ENCODE results near the gene HELT. TPM values are rescaled to one million over a fixed set of nuclear protein-coding genes. Genes with fewer than 3 reads are reported as not detected.
"Not testable (repeated sequence)": the region's sequence is repeated elsewhere in the genome, so short reads cannot be mapped to it uniquely, and the experiment has no call there.

The HELT gene
- total RNA-seq, 1 experiment from 2014 or later, result not detected

DNA sequence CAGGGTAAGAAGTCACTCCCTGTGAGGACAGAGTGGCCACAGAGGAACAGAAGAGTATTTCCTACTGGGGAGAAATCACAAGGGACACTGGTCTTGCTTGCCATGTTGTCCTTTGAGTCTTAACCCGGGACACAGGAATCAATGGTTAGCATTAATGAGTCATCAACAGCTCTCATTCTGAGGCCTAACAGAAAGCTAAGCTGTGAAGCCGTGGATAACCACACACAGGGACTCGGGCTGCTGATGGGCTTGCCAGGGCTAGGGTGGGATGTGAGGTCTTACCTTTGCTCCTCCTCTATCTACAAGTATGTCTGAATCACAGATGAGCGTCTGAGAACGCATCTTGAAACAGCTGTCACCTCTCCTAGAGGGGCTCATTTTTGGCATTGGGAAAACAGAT, 22.2 kb downstream of the HELT start:
- Histone ChIP-seq H2AFZ (ENCODE audit: low read length) (no peak overlapping the region), H3K4me2 (ENCODE audit: low read length) (no peak overlapping the region), H3K4me1 (ENCODE audit: insufficient read depth, low read length) (no peaks in the 10 kb centered on the region), H3K9me3 (ENCODE audit: low read length) (no peaks in the 10 kb centered on the region), H3K9ac (ENCODE audit: low read length) (no peak overlapping the region), H3K4me3 (ENCODE audit: low read length) (no peak overlapping the region), H3K27me3 (ENCODE audit: low read length) (peaks cover 17% of the 10 kb centered on the region), H3K79me2 (ENCODE audit: low read length) (no peaks in the 10 kb centered on the region), H3F3A (ENCODE audit: low read length, unreplicated experiment) (no peaks in the 10 kb centered on the region), H4K20me1 (ENCODE audit: low read length) (no peaks in the 10 kb centered on the region), H3K27ac (ENCODE audit: low read length) (no peak overlapping the region), H3K36me3 (ENCODE audit: low read depth, low read length) (no peaks in the 10 kb centered on the region), H3K9me2 (replicated peaks; ENCODE audit: low read length) (no peaks in the 10 kb centered on the region)
- intact Hi-C loops (cut with micrococcal nuclease), result no loop called here
- ChIA-PET CTCF (interaction anchor here (0.6 to 2.8 kb wide), 4 partner anchors 55 to 141 kb away, joined by 3 to 25 read pairs (median 6); no protein-coding TSS in a partner anchor), POLR2A (ENCODE audit: unreplicated experiment) (no interaction called here)
- DNase-seq (no peak), ATAC-seq (no peak)
- no TSS peak for BruUV-seq (replicated peaks)
- TF ChIP-seq, protein P1, sequence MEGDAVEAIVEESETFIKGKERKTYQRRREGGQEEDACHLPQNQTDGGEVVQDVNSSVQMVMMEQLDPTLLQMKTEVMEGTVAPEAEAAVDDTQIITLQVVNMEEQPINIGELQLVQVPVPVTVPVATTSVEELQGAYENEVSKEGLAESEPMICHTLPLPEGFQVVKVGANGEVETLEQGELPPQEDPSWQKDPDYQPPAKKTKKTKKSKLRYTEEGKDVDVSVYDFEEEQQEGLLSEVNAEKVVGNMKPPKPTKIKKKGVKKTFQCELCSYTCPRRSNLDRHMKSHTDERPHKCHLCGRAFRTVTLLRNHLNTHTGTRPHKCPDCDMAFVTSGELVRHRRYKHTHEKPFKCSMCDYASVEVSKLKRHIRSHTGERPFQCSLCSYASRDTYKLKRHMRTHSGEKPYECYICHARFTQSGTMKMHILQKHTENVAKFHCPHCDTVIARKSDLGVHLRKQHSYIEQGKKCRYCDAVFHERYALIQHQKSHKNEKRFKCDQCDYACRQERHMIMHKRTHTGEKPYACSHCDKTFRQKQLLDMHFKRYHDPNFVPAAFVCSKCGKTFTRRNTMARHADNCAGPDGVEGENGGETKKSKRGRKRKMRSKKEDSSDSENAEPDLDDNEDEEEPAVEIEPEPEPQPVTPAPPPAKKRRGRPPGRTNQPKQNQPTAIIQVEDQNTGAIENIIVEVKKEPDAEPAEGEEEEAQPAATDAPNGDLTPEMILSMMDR (conservative IDR thresholded peaks at IDR 0.05; ENCODE audit: low read depth, low read length), result no peak
- TF ChIP-seq EZH2 (IDR thresholded peaks at IDR 0.05; ENCODE audit: low read length, unreplicated experiment) (no peak), EZH2phosphoT487 (IDR thresholded peaks at IDR 0.05; ENCODE audit: borderline replicate concordance, low read length) (no peak)

DNA sequence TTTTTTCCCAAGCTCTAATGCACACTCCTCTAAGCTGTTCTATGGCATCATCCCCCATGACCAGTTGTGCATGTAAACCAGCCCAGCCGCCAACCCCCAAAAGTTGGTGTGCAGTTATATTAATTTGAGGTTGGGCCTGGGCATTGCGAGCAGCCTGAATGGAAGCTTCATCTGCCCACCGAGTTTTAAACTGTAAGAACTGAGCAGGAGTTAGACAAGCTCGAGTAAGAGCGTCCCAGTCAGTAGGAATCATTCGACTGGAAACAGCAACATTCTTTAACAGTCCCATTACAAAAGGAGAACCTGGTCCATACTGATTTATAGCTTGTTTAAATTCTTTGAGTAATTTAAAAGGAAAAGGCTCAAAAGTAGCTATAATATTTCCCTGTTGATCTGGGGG, 32.0 kb downstream of the HELT start:
- H2AFZ ChIP-seq (ENCODE audit: low read length); CTCF ChIA-PET; POLR2A ChIA-PET (ENCODE audit: unreplicated experiment): not testable (repeated sequence)

DNA sequence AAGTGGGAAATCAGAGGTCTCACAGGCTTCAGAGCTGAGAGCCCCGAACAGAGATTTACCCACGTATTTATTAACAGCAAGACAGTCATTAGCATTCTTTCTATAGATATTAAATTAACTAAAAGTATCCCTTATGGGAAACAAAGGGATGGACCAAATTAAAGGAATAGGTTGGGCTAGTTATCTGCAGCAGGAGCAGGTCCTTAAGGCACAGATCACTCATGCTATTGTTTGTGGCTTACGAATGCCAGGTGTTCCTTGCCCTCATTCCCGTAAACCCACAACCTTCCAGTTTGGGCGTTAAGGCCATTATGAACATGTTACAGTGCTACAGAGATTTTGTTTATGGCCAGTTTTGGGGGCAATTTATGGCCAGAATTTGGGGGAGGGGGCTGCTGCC, 33.0 kb downstream of the HELT start:
- BruUV-seq (replicated peaks); H3K9me3 ChIP-seq (ENCODE audit: low read length); H3K4me3 ChIP-seq (ENCODE audit: low read length); DNase-seq; POLR2A ChIA-PET (ENCODE audit: unreplicated experiment); H2AFZ ChIP-seq (ENCODE audit: low read length); H3K4me1 ChIP-seq (ENCODE audit: insufficient read depth, low read length); intact Hi-C loops (cut with micrococcal nuclease); H3K27ac ChIP-seq (ENCODE audit: low read length); H3K4me2 ChIP-seq (ENCODE audit: low read length); H3K9ac ChIP-seq (ENCODE audit: low read length); H3K79me2 ChIP-seq (ENCODE audit: low read length); H3K9me2 ChIP-seq (replicated peaks; ENCODE audit: low read length); H3F3A ChIP-seq (ENCODE audit: low read length, unreplicated experiment); ATAC-seq; H4K20me1 ChIP-seq (ENCODE audit: low read length); CTCF ChIA-PET; H3K36me3 ChIP-seq (ENCODE audit: low read depth, low read length): not testable (repeated sequence)
- H3K27me3 ChIP-seq (ENCODE audit: low read length), result peaks cover 59% of the 10 kb centered on the region

More for the DNA sequence above, 32.0 kb downstream of the HELT start:
- H3K4me1 ChIP-seq (ENCODE audit: insufficient read depth, low read length); H3F3A ChIP-seq (ENCODE audit: low read length, unreplicated experiment); ATAC-seq; H3K79me2 ChIP-seq (ENCODE audit: low read length); H3K9me2 ChIP-seq (replicated peaks; ENCODE audit: low read length); H3K4me3 ChIP-seq (ENCODE audit: low read length); H3K27ac ChIP-seq (ENCODE audit: low read length); BruUV-seq (replicated peaks); DNase-seq; H3K9ac ChIP-seq (ENCODE audit: low read length); H3K4me2 ChIP-seq (ENCODE audit: low read length); H4K20me1 ChIP-seq (ENCODE audit: low read length); H3K36me3 ChIP-seq (ENCODE audit: low read depth, low read length); intact Hi-C loops (cut with micrococcal nuclease); H3K9me3 ChIP-seq (ENCODE audit: low read length): not testable (repeated sequence)
- H3K27me3 ChIP-seq (ENCODE audit: low read length), result peaks cover 53% of the 10 kb centered on the region

DNA sequence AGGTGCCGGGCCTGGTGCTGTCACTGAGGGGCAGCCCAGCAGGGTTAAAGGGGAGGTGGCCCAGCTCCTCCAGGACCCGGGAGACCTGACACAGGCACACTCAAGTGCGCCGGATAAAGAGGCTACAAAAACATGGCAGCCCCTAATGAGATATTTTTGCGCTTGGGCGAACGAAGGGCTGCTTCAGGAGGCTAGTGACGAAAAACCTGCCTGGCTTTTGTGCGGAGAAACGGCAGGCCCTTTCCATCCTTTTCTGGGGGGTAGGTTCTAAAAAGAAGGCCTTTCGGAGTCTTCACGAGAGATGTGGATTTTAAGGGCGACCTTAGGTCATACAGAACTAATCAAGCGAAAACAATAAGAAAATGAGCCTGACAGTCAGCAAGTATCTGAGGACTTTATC, 35.5 kb downstream of the HELT start:
- peaks cover 72% of the 10 kb centered on the region for H3K27me3 ChIP-seq (ENCODE audit: low read length)
- no peak overlapping the region for H3K27ac ChIP-seq (ENCODE audit: low read length)
- no peaks in the 10 kb centered on the region for H3K4me1 ChIP-seq (ENCODE audit: insufficient read depth, low read length)
- no peaks in the 10 kb centered on the region for H4K20me1 ChIP-seq (ENCODE audit: low read length)
- ChIA-PET POLR2A (ENCODE audit: unreplicated experiment) (no interaction called here), CTCF (no interaction called here)
- intact Hi-C loops (cut with micrococcal nuclease), result no loop called here
- no peak overlapping the region for H3K9ac ChIP-seq (ENCODE audit: low read length)
- H2AFZ ChIP-seq (ENCODE audit: low read length), result no peak overlapping the region
- DNase-seq (no peak), ATAC-seq (no peak)
- no peaks in the 10 kb centered on the region for H3F3A ChIP-seq (ENCODE audit: low read length, unreplicated experiment)
- H3K4me3 ChIP-seq (ENCODE audit: low read length), result no peak overlapping the region
- no TSS peak for BruUV-seq (replicated peaks)
- TF ChIP-seq EZH2 (IDR thresholded peaks at IDR 0.05; ENCODE audit: low read length, unreplicated experiment) (no peak), EZH2phosphoT487 (IDR thresholded peaks at IDR 0.05; ENCODE audit: borderline replicate concordance, low read length) (no peak)
- TF ChIP-seq, protein P1 (conservative IDR thresholded peaks at IDR 0.05; ENCODE audit: low read depth, low read length), result no peak
- H3K9me2 ChIP-seq (replicated peaks; ENCODE audit: low read length), result no peaks in the 10 kb centered on the region
- H3K9me3 ChIP-seq (ENCODE audit: low read length), result no peaks in the 10 kb centered on the region
- no peaks in the 10 kb centered on the region for H3K36me3 ChIP-seq (ENCODE audit: low read depth, low read length)
- H3K79me2 ChIP-seq (ENCODE audit: low read length), result no peaks in the 10 kb centered on the region
- no peak overlapping the region for H3K4me2 ChIP-seq (ENCODE audit: low read length)
